Measurements from ENCODE around the gene PAPPA2.

Gene PAPPA2

GRCh38 chr1:176854758-176855745 is 392.1 kb downstream of the PAPPA2 start:
- DNase-seq (ENCODE audit: low spot score): no peak

DNA sequence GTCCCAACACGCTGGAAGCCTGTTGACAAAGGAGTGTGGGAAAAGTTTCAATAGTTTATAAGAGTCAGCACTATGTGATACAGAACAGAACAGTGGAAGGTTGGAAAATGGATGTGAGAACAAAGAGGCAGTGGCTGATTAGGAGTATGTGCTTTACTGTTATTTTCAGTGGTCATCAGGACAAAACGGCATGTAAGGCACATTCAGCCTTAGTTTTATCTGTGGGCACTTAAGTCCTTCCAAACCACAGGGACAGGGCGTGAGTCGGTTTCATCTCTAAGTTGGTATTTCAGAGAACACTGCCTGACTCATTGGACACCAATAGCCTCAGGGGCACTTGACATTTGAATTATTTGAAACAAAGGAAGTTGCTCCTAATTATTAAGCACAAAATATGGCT is 394.7 kb downstream of the PAPPA2 start:
- DNase-seq (ENCODE audit: low spot score): no peak

- DNase-seq (ENCODE audit: low spot score): no peak
Measured at GRCh38 chr1:176858433-176858916, 395.5 kb downstream of the PAPPA2 start.

- no peak for DNase-seq (ENCODE audit: low spot score)
Measured at GRCh38 chr1:176863613-176864012, 400.6 kb downstream of the PAPPA2 start.

GRCh38 chr1:176864211-176864610 is 401.2 kb downstream of the PAPPA2 start:
- no peak for DNase-seq (ENCODE audit: low spot score)

DNA sequence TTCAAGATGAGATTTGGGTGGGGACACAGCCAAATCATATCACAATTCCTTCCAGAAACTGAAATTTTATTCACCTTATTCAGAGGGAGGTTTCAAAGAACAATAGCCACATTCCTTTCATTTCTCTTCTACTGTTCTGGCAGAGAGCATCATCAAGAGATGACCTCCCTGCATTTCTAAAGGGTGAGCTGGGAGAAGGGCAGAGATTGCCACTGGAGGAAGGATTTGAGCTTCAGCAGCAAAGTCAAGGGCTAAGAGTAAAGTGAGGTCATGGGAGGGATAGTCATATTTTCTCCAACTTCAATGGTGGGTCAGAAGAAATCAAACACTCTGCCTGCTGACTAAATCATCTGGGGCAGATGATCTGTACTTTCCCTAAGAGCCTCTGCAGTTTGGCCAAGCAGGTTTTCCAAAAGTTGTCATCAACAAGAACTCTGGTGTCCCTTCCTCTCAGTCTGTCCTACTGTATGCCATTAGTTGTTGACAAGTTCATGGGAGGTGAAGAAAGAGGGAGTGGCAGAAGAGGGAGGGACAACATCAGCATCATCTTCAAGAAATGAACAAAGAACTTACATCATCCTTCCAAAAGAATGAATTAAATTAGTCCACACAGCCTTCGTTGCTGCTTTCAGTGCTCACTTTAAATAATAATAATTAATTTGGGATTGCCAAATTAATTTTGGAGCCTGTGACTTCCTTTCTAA is 403.2 kb downstream of the PAPPA2 start:
- no peak for DNase-seq (ENCODE audit: low spot score)

- DNase-seq (ENCODE audit: low spot score): no peak
Measured at GRCh38 chr1:176869577-176869976, 406.6 kb downstream of the PAPPA2 start.

DNA sequence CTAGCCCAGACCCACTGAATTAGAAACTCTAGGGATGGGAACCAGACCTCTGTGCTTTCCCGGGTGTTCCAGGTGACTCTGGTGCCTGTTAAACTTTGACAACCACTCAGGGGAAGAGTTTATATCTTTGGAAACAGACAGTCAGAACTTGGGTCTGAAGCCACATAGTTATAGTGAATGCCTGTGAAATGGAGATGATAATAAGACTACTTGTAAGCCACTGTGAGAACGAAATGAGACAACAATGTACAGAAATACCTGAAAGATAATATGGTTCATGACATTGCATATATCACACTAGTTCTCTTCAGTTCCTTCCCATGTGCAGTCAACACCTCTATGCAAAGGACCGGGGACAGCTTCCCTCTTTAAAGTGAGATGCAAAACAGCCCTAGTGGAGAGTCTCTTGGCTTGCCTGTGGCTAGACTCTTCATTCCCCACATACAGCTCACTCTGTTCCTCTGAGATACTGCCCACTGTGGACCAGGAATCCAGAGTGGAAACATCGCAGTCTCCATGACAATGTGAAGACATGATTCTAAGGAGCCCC is 414.1 kb downstream of the PAPPA2 start:
- no peak for DNase-seq (ENCODE audit: low spot score)

GRCh38 chr1:176877557-176877956 is 414.6 kb downstream of the PAPPA2 start:
- DNase-seq (ENCODE audit: low spot score): no peak

DNA sequence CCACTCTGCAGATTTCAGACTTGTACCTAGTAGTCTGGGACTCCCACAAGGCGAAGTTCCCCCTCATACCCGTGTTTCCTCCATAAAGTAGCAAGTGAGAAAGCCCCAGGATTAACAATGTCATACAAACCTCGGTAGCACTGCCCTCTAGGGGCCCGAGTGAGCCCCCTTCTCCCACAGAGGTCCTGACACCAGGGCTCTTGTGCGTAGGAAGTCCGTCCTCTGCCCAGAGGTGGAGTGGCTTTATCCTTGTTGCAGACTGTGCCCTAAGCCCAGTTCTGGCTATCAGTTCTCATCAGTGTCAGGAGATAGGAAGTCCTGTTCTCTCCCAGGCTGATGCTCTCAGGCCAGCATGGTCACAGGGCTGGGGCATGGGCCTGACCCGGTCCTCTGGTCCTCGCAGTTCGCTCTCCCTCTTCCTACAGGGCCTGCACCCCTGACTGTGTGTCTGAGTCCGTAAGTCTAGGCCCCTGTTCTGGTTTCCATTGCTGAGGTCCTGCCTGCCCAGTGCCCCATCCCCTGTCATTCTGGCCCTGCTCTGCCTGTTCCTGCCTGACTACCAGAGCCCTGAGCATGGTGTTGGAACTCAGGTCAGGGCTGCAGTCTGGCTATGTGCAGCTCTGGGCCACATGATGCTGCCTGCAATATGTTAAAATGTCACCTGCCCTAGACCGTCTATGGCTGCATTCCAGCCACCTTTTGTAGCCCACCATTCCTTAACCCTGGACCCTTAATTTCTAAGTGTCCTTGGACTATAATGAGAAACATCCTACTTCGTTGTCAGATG is 416.0 kb downstream of the PAPPA2 start:
- no peak for DNase-seq (ENCODE audit: low spot score)

DNA sequence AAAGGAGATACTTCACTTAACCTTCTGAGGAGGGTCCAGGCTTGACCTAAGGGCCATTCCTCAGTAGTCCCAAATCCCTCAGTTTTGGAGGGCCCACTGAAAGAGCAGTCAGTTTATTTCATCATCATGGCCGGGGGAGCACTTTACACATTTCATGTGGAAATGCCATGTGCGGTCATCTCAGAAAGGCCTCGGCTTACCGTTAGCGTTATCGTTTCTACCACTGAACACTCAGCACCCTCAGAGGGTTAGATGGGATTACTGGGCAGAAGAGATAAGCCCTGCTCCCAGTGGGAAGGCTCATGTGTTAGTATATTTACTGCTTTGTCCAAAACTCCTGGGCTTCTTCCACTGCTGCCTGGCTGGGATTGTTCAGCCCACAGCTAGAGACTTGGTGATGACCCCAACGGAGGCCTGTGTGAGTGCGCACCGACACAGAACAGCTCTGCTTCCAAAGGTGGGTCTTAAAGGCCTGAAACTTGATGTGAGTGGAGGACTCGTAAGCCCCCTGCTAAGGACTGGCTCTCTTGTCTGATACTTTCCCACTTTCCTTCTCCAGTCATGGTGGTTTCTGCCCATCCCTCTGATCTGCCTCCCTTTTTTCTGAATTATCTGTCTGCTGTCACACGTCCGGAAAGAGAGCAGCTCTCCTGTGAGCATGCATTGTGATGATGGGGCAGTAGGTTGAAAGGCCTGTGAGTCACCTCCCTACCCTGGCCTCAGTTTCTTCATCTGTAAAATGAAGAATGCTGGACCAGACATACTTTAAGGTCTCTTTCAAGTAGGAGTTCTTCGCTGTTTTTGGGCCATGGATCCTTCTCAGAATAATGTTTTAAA is 417.0 kb downstream of the PAPPA2 start:
- no peak for DNase-seq (ENCODE audit: low spot score)

DNA sequence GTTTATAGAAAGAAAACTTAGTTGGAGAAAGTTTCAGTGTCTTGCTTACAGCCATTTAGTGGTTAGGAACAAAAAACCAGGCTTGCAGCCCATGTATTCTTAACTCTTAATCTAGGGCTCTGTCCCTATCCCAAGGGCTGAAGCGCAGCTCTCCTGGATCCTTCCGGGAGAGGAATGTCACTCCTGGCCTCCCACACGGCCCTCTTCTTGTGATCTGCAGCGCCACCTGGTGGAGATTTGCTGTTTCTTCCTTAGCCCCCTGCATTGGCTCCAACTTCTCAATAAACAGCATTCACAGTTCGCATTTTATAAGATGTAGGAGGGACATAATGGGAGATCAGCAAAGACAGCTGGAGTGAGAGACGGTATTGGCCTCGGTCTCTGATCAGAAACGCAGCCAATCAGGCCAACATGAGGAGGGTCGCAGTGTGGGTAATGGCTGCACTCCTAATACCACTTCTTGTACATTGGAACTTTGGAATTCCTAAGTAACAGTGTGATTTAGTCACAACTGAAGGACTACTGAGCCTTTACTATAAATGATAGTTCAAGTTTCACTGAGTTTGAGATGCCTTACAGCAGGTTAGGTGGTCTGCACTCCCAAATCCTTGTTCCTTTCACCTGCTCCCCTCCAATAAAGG is 418.1 kb downstream of the PAPPA2 start:
- DNase-seq (ENCODE audit: low spot score): peak; percentile 52

GRCh38 chr1:176884286-176884685 is 421.3 kb downstream of the PAPPA2 start:
- no peak for DNase-seq (ENCODE audit: low spot score)

GRCh38 chr1:176884911-176885310 is 421.9 kb downstream of the PAPPA2 start:
- no peak for DNase-seq (ENCODE audit: low spot score)

GRCh38 chr1:176885341-176885740 is 422.4 kb downstream of the PAPPA2 start:
- DNase-seq (ENCODE audit: low spot score): no peak

DNA sequence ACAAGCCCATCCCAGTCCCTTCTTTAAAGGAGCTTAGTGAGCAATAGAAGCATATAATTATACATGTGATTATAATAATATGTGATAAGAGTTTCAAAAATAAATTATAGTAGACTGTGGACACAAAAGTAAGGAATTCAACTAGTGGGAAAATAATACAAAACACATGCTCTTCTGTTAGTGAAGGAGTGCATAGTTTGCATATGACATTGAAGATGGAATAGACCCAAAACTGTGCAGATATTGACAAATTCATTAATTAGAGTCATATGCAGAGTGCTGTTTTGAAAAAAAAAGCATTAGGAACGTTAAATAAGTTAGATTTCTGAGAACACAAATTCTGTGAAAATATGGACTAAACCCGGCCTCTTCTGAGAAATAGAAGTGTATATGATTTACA is 422.8 kb downstream of the PAPPA2 start:
- no peak for DNase-seq (ENCODE audit: low spot score)

DNA sequence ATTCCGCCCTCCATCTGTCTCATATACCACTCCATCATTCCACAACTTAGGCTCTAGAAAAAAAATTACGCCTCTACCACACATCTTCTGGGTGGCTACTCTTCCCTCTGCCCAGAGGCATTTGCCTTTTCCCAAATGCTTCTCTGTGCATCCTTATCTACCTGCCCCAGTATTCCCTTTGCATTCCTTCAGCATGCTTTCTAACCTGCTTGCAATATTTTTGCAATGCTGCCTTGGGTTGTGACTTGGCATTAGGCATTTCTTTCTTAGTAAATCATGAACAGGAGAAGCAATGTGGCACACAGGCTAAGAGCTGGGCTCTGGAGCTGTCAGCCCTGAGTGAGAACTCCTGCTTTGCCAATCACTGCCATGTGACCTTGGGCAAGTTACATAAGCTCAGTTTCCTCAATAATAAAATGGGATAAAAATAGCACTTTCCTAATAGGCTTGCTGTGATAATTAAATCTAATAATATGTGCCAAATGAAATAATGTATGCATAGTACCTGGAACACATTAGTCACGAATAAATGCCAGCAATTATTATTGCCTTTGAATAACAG is 425.6 kb downstream of the PAPPA2 start:
- DNase-seq (ENCODE audit: low spot score): no peak

DNA sequence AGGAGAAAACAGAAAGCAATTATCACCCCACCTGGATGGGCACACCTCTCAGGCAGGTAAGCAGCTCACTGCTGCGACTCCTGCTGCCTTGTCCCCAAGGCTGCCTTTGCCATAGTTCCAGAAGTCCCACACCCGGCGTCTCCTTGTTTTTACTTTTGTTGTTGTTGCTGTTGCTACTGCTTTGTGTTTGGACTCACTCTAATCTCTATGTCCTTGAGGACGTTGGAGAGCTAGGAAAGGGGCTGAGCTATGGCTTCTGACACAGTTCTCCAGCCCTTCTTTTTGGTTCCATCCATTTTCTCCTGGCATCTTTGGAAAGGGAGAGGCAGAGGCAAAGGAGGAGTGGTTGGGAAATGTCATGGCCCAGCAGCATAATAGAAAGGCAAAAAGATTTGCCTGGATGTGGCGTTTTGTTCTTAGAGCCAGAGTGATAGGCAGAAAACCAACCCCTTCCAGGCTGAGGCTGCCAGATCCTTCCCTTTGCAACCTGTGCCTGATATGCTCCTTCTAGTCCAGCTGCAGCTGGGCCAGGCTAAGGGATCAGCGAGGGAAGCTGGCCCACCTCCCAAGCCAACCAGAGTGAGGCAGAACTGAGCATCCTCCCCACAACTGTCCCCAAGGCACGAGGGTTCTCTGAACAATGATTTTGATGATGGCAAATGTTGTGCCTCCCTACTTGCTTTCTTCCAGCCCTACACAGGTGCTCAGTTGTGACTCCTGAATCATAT is 430.8 kb downstream of the PAPPA2 start:
- no peak for DNase-seq (ENCODE audit: low spot score)

DNA sequence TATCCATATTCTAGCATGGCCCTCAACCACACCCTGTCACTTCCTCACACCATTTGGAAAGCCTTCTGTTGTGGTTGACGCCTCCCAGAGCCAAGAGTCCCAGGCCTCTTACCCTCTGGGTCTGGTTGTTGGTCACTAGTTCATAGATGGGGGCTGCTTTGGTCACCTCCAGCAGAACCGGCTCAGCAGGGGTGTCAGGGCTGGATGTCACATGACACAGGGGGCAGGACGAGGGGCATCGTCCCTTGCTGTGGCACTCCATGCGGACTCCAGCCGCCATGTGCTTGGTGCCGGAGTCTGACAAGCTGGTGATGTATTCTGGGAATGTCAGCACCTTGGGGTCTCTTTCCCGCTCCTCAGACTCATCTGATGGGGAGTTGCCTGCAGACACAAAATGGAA is 431.5 kb downstream of the PAPPA2 start:
- no peak for DNase-seq (ENCODE audit: low spot score)

Measured in SW480 (cell line).